Stimulated activated naive CD8-positive, alpha-beta T cell treated with anti-CD3 and anti-CD28 coated beads, Interleukin-15, amount 100 ng/mL, for 72 hours (primary cell): ENCODE data around the gene ABR.

Source experiments
- ATAC-seq: fragments of 150-1000 bp; cut with Tn5 transposase; 2 replicates; pipeline ENCODE4 v1.10.0; 2021; ENCODE audit warnings: mild to moderate bottlenecking, moderate library complexity
- DNase-seq, 2 donors: peaks; one replicate each; pipeline ENCODE4 v3.0.0; 2021 to 2022
- H3K27ac Mint-ChIP-seq, 2 donors: one replicate each; pipeline ENCODE4 v1.8.0; 2022; ENCODE audit warnings: mild to moderate bottlenecking in 2 of 2, mixed read lengths in 2 of 2, moderate library complexity in 2 of 2
- H3K27me3 Mint-ChIP-seq: one replicate; pipeline ENCODE4 v1.8.0; 2022; ENCODE audit warnings: mixed read lengths
- H3K4me1 Mint-ChIP-seq: one replicate; pipeline ENCODE4 v1.8.0; 2022; ENCODE audit warnings: mild to moderate bottlenecking, mixed read lengths
- H3K4me3 Mint-ChIP-seq, 2 donors: one replicate each; pipeline ENCODE4 v1.8.0; 2022; ENCODE audit warnings: mild to moderate bottlenecking in 2 of 2, mixed read lengths in 2 of 2, moderate library complexity in 1 of 2
- H3K9me3 Mint-ChIP-seq, 2 donors: one replicate each; pipeline ENCODE4 v1.8.0; 2022; ENCODE audit warnings: mixed read lengths in 2 of 2

The ABR gene

DNA sequence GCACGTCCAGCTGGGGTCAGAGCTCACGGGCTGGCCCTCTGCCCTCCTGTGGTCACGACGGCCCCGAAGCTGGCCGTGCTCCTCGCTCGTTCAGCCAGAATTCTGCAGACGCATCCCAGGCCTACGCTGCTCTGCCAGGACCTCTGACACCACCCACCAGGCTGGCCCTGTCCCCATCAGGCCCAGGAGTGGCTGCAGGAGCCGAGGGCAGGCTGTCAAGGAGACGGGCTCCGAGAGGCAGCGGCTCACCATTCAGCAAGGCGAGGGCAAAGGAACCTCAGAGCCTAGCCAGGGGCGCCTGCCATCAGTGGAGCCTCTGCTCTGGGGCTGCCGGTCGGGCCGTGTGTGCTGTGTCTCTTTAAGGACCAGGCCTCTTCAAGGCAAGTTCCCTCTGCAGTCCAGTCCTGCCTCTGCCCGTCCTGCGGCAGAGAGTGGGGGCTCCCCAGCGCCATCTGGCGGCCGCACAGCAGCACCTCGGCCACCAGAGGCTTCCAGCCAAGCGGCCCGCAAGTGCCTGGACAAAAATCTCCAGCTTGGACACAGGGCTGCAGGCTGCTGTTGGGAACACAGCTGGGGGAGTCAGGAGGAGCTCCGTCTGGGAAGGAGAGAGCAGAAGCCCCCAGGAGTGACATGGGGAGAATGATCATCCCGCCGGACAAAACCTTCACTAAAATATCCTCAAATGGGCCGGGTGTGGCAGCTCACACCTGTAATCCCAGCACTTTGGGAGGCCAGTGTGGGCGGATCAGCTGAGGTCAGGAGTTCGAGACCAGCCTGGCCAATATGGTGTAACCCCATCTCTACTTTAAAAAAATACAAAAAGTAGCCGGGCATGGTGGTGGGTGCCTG, 7.4 kb upstream of the ABR start:
- peaks cover 34% of the 10 kb centered on the region for H3K4me1 Mint-ChIP-seq
- peak; percentile 81 for DNase-seq
- peak; percentile 89 for ATAC-seq
- no peaks in the 10 kb centered on the region for H3K9me3 Mint-ChIP-seq
- H3K27me3 Mint-ChIP-seq: peaks cover 14% of the 10 kb centered on the region
- H3K4me3 Mint-ChIP-seq: no peak overlapping the region
- H3K27ac Mint-ChIP-seq: peak overlapping the region; percentile 53 to 76

DNA sequence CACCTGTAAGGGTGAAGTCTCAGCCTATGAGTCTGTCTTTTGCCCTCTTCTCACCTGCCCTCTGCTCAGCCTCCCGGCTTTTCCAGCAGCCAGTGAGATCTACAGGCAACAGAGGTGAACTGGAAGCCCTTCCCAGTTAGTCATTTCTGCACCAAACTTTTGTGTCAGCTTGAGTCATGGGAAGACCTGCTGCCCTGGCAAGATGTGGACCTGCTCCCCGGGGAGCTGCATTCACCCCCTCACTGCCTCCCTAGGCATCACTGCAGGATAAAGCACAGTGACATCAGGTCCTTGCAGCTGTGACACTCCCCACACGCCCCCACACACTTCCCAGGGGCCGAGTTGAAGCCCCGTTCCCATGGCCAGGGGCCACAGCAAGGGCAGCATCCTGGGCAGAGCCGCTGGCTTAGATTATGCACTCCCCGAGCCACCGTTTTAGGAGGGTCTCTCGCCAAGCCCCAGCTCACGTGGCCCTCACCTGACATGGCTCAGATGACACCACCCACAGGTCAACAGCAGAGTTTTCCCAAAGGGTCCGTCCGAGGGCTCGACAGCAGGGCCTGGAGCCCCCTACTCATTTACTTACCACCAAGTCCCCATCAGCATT, 6.5 kb upstream of the ABR start:
- DNase-seq (no peak), ATAC-seq (no peak)
- no peak overlapping the region for H3K4me3 Mint-ChIP-seq
- H3K27ac Mint-ChIP-seq: no peak overlapping the region
- H3K4me1 Mint-ChIP-seq: peaks cover 35% of the 10 kb centered on the region
- no peaks in the 10 kb centered on the region for H3K9me3 Mint-ChIP-seq
- peaks cover 14% of the 10 kb centered on the region for H3K27me3 Mint-ChIP-seq

DNA sequence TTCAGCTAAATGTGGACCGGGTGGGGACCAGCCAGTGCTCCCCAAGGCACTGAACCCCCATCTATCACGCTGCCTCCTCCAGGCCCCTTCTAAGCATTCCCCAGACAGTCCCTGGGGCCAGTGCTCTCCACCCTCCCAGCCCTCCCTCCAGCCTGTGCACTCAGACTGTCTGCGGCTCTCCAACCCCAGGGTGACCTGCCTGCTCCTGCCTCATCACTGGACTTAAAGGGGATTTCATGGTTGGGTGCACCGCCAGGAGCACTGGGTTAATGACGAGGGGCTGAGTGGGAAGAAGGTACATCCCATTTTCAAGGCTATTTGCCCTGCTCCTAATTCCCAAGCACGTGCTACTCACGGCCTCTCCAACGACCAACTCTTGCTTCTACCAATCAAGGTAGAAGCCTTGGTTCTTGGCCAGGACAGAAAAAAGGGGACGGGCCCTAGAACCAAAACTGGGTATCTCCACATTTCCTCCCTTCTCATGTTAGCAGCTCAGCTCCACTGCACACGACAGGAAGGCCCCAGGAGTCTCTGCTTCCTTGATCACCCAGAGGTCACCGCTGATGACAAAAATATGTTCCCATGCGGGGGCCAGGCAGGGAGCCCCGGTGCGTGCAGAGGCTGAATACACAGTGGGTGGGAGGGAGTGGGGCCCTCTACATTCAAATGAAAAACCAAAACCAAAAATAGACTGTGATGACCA, 3.5 kb upstream of the ABR start:
- no peaks in the 10 kb centered on the region for H3K9me3 Mint-ChIP-seq
- peak overlapping the region in 1 of 2 donors; percentile 37 for H3K4me3 Mint-ChIP-seq
- ATAC-seq: peak; percentile 72
- peak in 1 of 2 donors; percentile 63 for DNase-seq
- H3K27me3 Mint-ChIP-seq: peaks cover 19% of the 10 kb centered on the region
- peaks cover 52% of the 10 kb centered on the region for H3K4me1 Mint-ChIP-seq
- no peak overlapping the region for H3K27ac Mint-ChIP-seq

DNA sequence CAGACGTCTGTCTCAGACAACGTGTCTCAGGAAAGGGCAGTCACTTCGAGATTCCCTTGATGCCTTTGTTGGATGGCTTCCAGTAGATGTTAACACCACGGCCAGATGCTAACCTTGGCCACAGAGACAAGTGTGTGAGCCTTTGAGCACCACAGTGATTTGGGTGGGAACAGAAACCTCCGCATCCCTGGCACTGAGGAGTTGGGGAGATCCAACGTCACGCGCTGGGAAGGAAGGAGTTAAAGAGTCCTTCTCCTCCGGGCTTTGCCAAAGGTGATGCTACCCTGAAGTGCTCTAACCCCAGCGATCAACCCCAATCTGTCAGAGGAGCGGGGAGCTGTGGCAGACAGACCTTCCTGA, 3.0 kb upstream of the ABR start:
- Mint-ChIP-seq H3K4me1 (peaks cover 53% of the 10 kb centered on the region), H3K27ac (no peak overlapping the region), H3K9me3 (no peaks in the 10 kb centered on the region)

DNA sequence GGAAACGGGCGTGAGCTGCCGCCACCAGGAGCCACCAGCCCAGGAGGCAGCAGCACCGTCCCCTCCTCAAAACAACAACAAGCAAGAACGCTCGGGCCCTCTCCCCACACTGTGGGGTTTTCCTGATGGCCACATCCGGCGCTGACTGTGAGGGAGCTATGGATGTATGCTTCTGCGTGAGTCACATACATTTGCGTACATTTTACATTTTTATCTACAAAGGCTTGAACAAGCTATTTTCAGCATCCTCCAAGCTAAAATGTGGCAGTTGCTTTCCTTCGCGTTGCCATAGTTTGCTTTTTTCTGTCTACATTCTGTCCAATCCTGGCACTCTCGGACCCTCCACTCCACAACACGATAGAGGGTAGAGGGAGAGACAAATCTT, 2.0 kb upstream of the ABR start:
- H3K4me1 Mint-ChIP-seq: peaks cover 44% of the 10 kb centered on the region
- no peak overlapping the region for H3K27ac Mint-ChIP-seq
- peaks cover 17% of the 10 kb centered on the region for H3K27me3 Mint-ChIP-seq
- no peaks in the 10 kb centered on the region for H3K9me3 Mint-ChIP-seq
- ATAC-seq (no peak), DNase-seq (no peak)
- no peak overlapping the region for H3K4me3 Mint-ChIP-seq

More for the DNA sequence above, 3.0 kb upstream of the ABR start:
- Mint-ChIP-seq H3K27me3 (peaks cover 24% of the 10 kb centered on the region), H3K4me3 (no peak overlapping the region)
- ATAC-seq (no peak), DNase-seq (no peak)

DNA sequence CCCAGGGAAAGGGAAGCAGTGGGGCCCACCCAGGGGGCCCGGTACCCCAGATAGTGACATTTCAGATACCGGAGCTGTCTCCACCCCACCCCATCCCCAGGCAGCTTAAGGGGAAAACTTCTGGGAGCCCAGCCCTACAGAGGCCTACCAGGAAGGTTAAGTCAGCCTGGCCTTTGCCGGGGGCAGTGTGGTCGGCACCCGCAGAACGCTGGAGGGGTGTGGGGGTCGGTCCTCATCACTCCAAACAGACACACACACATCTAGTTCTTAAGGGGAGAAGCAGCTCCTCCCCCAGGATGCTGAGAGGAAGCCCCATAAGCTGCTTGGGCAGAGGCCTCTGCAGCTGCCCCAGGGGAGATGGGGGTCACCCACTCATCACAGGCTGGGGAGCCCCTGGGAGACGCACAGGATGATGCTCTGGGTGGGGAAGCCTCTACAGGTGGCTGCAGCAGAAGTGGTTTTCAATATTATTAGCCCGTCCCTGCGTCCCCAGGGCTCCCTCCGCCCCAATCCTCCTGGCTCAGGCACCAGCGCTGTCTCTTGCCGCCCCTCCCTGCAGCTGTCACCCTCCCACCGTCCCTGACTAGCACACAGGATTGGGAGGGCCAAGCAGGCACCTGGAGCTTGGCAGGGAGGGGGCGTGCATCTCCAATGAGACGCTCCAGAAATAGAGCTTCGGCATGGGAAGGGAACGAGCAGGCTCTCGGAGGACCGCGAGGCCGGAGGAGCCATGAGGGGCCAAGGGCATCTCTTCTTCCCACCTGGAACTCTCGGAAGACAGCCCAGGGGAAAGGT, 1.4 kb upstream of the ABR start:
- H3K27ac Mint-ChIP-seq: no peak overlapping the region
- peak overlapping the region in 1 of 2 donors; percentile 46 for H3K4me3 Mint-ChIP-seq
- peaks cover 11% of the 10 kb centered on the region for H3K27me3 Mint-ChIP-seq
- no peak for DNase-seq
- peaks cover 39% of the 10 kb centered on the region for H3K4me1 Mint-ChIP-seq
- H3K9me3 Mint-ChIP-seq: no peaks in the 10 kb centered on the region
- ATAC-seq: no peak

DNA sequence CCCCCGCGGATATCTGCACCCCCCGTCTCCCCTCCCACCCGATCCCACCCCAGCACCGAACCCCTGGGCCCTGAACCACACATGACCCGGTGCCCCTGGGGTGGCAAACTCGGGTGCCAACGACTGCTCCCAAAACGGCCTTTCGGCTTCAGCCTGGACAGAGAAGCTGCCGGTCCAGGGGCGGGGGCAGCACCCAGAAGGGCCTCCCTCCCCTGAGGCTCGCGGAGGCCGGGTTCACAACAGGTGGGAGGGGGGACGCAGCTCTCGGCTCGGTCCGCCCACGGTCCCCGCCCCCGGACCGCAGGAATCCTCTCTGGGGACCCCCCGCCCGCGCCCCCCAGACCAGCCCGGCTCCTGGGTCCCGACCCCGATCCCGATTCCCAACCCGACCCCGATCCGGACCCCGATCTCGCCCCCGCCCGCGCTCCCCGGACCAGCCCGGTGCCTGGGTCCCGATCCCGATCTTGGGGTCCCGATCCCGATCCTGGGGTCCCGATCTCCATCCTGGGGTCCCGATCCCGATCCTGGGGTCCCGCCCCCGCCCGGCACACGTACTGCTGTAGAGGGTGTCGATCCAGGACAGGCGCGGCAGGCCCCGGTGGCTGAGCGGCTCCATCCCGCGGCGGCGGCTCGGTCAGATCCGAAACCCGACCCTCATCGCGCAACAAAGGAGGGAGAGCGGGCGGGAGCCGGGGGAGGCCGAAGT, 516 bp downstream of the ABR start:
- DNase-seq: no peak
- ATAC-seq: peak; percentile 37
- Mint-ChIP-seq H3K4me1 (peaks cover 39% of the 10 kb centered on the region), H3K9me3 (no peaks in the 10 kb centered on the region), H3K27me3 (peaks cover 11% of the 10 kb centered on the region), H3K4me3 (peak overlapping the region; percentile 82 to 90), H3K27ac (no peak overlapping the region)

DNA sequence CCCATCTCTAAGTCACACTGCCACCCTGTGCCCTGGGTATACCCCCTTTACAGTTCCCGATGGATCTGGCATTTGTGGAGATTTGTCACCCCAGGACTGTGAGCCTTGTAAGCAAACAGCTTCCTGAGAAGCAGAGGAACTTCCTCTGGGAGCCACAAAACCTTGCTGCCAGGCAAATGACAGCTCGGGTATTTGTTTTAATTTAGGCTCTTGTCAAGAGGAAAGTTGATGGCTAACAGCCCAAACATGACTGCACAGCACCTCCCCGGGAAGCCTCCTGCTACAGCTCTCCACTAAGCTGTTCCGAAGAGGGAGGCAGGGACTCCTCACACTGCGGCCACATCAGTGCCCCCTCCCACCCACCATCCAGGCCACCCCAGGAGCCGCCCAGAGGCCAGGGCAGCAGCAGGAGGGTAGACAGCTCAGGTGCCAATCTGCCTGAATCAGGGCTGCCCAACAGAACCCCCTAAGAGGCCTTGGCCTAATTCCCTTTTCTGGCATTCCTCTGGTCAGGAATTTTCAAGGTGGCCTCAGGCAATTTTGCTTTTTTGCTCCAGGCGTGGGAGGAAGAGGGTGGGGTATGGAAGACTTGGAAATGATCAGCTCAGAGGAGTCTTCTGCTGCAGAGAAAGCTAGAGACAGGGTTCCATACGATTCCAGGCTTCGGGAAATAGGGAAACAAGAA, 2.6 kb downstream of the ABR start:
- DNase-seq: no peak
- Mint-ChIP-seq H3K27ac (no peak overlapping the region), H3K9me3 (no peaks in the 10 kb centered on the region)

DNA sequence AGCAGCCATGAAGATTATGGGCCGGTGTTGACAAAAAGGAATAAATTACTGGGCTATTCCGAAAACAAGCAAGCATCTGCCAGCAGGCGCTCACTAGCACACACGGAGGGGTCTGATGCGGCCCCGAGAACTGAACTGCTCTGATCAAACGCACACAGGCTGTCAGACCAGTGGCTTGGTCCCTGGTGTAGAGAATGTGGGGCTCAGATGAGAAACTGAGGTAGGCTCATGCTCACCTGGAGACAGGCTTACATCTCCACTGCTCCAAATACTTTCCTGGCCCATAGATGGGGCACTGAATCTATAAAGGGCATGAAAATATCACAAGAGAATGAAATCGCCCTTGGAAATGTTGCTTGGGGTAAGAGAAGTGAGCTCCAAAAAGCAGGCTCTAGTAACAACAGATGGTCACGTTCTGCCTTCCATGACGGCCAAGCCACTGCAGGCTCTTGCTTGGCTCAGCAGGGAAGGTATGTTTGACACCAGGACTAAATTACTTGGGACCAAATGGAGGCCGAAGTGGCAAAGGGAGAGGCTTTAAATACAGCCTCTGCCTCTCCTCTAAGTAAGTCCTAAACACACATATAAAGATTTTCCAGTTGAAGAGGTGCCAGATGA, 5.4 kb downstream of the ABR start:
- no peak for DNase-seq
- peaks cover 11% of the 10 kb centered on the region for H3K27me3 Mint-ChIP-seq
- H3K9me3 Mint-ChIP-seq: no peaks in the 10 kb centered on the region
- H3K27ac Mint-ChIP-seq: no peak overlapping the region
- peaks cover 6% of the 10 kb centered on the region for H3K4me1 Mint-ChIP-seq
- no peak for ATAC-seq
- H3K4me3 Mint-ChIP-seq: no peak overlapping the region

More for the DNA sequence above, 2.6 kb downstream of the ABR start:
- ATAC-seq: no peak
- Mint-ChIP-seq H3K4me1 (peaks cover 18% of the 10 kb centered on the region), H3K4me3 (no peak overlapping the region), H3K27me3 (peaks cover 11% of the 10 kb centered on the region)

DNA sequence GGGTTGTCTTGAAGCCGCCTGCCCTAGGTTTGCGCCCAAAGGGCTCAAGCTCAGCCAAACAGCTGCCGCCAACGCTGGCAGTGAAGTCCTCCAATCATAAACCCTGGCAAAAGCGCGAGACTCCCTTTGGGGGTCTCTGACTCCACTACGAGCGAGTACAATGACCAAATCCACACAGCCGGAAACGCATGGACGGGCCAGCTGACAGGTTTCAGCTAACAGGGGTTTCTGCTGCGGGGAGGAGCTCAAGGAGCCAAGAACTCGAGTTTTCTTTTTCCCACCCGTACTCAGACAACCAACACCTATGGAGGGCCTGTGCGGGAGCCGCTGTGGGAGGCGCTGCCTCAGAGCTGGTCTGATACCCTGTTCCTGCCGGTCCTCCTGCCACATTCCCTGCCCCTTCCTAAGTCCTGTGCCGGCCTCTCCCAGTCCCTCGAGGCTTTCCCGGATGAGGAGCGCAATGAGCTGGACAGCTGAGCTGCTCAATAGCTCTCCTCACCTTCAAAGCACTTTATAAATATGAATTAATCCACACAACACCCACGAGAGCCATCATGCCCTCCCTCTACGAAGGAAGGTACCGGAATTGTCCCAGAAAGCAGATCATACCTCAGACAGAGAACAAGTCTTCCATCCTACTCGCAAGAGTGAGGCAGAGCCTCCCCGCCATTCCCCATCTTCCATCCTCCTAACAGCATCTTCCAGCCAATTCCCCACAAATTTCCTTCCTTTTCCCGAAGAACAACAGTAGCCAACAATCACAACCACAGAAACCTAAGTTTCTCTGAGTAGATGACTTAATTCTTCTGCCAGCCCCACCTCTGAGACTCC, 6.1 kb downstream of the ABR start:
- Mint-ChIP-seq H3K4me3 (no peak overlapping the region), H3K9me3 (no peaks in the 10 kb centered on the region), H3K27me3 (peaks cover 9% of the 10 kb centered on the region), H3K4me1 (peaks cover 4% of the 10 kb centered on the region), H3K27ac (no peak overlapping the region)
- no peak for ATAC-seq
- no peak for DNase-seq

DNA sequence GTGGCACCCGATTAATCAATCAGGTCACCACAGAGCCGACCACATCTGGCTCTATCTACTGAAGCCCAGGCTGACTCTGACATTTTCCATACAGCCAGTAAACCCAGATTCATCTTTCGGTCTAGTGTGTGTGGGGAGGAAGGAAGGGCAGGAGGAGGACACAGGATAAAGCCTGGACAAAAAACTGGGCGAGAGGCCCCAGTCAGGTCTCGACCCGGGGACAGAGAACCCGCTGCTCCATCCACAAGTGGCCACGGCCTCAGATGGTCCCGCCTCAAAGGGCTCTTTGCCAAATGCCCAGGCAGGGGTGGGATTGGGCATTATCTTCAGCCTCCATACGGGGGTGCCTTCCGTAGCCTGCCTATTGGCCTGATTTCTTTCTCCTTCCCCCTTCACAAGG, 7.8 kb downstream of the ABR start:
- no peaks in the 10 kb centered on the region for H3K9me3 Mint-ChIP-seq
- H3K27ac Mint-ChIP-seq: no peak overlapping the region
- H3K4me1 Mint-ChIP-seq: no peaks in the 10 kb centered on the region
- no peak overlapping the region for H3K4me3 Mint-ChIP-seq
- ATAC-seq (no peak), DNase-seq (no peak)
- no peaks in the 10 kb centered on the region for H3K27me3 Mint-ChIP-seq

DNA sequence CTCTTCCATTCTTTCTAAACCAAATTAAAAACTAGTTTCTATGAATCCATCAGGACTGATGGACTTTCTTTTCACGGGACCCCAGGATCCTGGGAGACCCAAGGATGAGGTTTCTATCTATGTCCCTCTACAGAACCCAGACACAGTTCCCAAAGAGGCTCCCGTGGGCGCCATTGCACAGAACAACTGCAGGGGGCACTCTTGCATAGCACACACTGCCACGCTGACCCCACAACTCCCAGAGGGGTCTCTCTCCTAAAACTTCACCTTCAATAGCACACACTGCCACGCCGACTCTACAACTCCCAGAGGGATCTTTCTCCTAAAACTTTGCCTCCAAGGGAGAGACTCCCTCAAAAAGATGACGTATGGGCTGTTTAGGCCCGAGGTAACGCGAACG, 9.0 kb downstream of the ABR start:
- H3K27me3 Mint-ChIP-seq: no peaks in the 10 kb centered on the region
- DNase-seq: no peak
- no peaks in the 10 kb centered on the region for H3K4me1 Mint-ChIP-seq
- ATAC-seq: no peak
- H3K4me3 Mint-ChIP-seq: no peak overlapping the region
- no peaks in the 10 kb centered on the region for H3K9me3 Mint-ChIP-seq
- H3K27ac Mint-ChIP-seq: peak overlapping the region in 1 of 2 donors; percentile 69

DNA sequence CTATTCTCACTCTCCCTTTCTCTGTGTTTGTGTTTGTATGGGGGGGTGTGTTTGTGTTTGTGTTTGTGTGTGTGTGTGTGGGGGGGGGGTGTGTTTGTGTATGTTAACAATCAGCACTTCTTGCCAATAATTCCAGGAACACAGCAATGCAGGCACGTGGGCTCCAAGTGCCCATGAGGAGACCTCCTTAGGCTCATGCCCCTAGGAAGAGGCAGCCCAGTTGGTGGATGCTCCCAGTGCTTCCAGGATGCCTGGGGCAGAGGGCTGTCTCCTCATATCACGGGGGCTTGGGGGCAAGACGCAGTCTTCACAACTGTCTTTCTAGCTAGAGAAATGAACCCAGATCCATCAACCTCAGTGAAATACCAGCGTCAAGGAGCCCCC, 9.9 kb downstream of the ABR start:
- DNase-seq (no peak), ATAC-seq (no peak)
- Mint-ChIP-seq H3K27ac (no peak overlapping the region), H3K9me3 (no peaks in the 10 kb centered on the region), H3K27me3 (no peaks in the 10 kb centered on the region), H3K4me1 (no peaks in the 10 kb centered on the region), H3K4me3 (no peak overlapping the region)
